H1 (cell line): Measurements from ENCODE around the gene GCGR. TPM values are rescaled to one million over a fixed set of nuclear protein-coding genes. Genes with fewer than 3 reads are reported as not detected.

ENCODE experiments used
- BACH1 ChIP-seq: IDR thresholded peaks from 2 replicates; pipeline ENCODE4 v1.6.1; 2012; ENCODE audit warnings: low read length, improper control_type of control experiment
- CBX8 ChIP-seq: fragments of 300-800, 300-1000 bp; sonication (generic); IDR thresholded peaks from 2 replicates; pipeline ENCODE4 v1.7.1; 2016; ENCODE audit warnings: low read depth, low read length, borderline replicate concordance
- CHD7 ChIP-seq: fragments of 300-600 bp; sonication (generic); IDR thresholded peaks from 2 replicates; pipeline ENCODE4 v1.7.1; 2012; ENCODE audit warnings: low read length, moderate library complexity, mild to moderate bottlenecking, inconsistent platforms; ENCODE audit not compliant: insufficient replicate concordance
- CTBP2 ChIP-seq: IDR thresholded peaks from 2 replicates; pipeline ENCODE4 v1.7.0; 2011; ENCODE audit warnings: borderline replicate concordance, mild to moderate bottlenecking, moderate library complexity, mixed read lengths, low read length; ENCODE audit not compliant: insufficient read depth, insufficient read length
- HDAC6 ChIP-seq: IDR thresholded peaks from one replicate; pipeline ENCODE4 v1.7.1; 2012; ENCODE audit warnings: low read depth, mild to moderate bottlenecking, inconsistent platforms, low read length, moderate library complexity
- JUN ChIP-seq: IDR thresholded peaks from 2 replicates; pipeline ENCODE4 v1.6.1; 2011; ENCODE audit warnings: low read depth, mild to moderate bottlenecking, improper control_type of control experiment, low read length
- JUND ChIP-seq: IDR thresholded peaks from 2 replicates; pipeline ENCODE4 v1.6.1; 2011; ENCODE audit warnings: mild to moderate bottlenecking, improper control_type of control experiment, low read length
- polyA plus RNA-seq, 7 experiments: library from polyadenylated mRNA; depleted of rRNA in 3 of 7; stranded (reverse) in 5 of 7; unstranded in 2 of 7; fragments of >200 nt in 5 of 7; fragments of 200-250 nt in 2 of 7; gene quantifications; 1 replicate in 5 of 7; 2 replicates in 1 of 7; 4 replicates in 1 of 7; pipeline versions ENCODE4 v1.2.1 to v1.2.3, GENCODE V29; 2011 to 2013; ENCODE audit warnings: missing spikeins in 2 of 7, mixed read lengths in 2 of 7
- total RNA-seq: library from RNA; stranded (reverse); fragmentation: NEBNext Ultra II Directional; extraction: Animal tissue kit (Norgen Biotek cat#: 25700); gene quantifications from 2 replicates; pipeline ENCODE4 v1.2.1, GENCODE V29; 2021
- TF ChIP-seq, protein P1 (sequence below), 3 experiments: IDR thresholded peaks; 1 replicate in 2 of 3; 2 replicates in 1 of 3; pipeline versions ENCODE4 v1.5.1 to v1.6.1; 2011; ENCODE audit warnings: low read length in 3 of 3, mild to moderate bottlenecking in 3 of 3, inconsistent platforms in 2 of 3, low read depth in 1 of 3, moderate library complexity in 1 of 3; ENCODE audit not compliant: insufficient read depth in 1 of 3; ENCODE audit errors: control extremely low read depth in 1 of 3

The GCGR gene
- total and polyA plus RNA-seq, 2 of the 8 experiments (the other 6 are each of a cell fraction or from before 2014, with no cell fraction given) = 0.44 to 0.56 TPM

GRCh38 chr17:81863123-81863675 lies 59.2 kb downstream of the GCGR start (continued):
- no peak for TF ChIP-seq CHD7
- TF ChIP-seq CBX8 = no peak
- no peak for TF ChIP-seq BACH1
- TF ChIP-seq HDAC6 = no peak
- no peak for TF ChIP-seq JUND
- TF ChIP-seq JUN = no peak
- TF ChIP-seq, protein P1, sequence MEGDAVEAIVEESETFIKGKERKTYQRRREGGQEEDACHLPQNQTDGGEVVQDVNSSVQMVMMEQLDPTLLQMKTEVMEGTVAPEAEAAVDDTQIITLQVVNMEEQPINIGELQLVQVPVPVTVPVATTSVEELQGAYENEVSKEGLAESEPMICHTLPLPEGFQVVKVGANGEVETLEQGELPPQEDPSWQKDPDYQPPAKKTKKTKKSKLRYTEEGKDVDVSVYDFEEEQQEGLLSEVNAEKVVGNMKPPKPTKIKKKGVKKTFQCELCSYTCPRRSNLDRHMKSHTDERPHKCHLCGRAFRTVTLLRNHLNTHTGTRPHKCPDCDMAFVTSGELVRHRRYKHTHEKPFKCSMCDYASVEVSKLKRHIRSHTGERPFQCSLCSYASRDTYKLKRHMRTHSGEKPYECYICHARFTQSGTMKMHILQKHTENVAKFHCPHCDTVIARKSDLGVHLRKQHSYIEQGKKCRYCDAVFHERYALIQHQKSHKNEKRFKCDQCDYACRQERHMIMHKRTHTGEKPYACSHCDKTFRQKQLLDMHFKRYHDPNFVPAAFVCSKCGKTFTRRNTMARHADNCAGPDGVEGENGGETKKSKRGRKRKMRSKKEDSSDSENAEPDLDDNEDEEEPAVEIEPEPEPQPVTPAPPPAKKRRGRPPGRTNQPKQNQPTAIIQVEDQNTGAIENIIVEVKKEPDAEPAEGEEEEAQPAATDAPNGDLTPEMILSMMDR (IDR thresholded peaks at IDR 0.05; ENCODE audit: control extremely low read depth in 1 of 3, insufficient read depth in 1 of 3, low read depth in 1 of 3, low read length in 3 of 3) = no peak
- no peak for TF ChIP-seq CTBP2
